PC-3 (cell line): ENCODE data around the gene DOCK10. TPM values are rescaled to one million over a fixed set of nuclear protein-coding genes. Genes with fewer than 3 reads are reported as not detected.

Experiments
- ATAC-seq: fragments of 200-7000 bp; cut with Tn5 transposase; 2 replicates; pipeline ENCODE4 v1.9.1; 2020; ENCODE audit warnings: mild to moderate bottlenecking, moderate library complexity
- BruUV-seq: library from RNA; stranded (reverse); fragments of 400-500 nt; replicated peaks from 2 replicates; lab custom pipeline; 2021; lab: Mats Ljungman, UMichigan
- CTCF ChIA-PET: fragments of 300-600 bp; sonication (Branson Sonifier 250); formaldehyde crosslinking; loops from one replicate; lab custom pipeline; 2022; ENCODE audit warnings: antibody characterized with exemption; lab: Charles Lee
- POLR2A ChIA-PET: fragments of 300-600 bp; sonication (Branson Sonifier 250); formaldehyde crosslinking; loops from one replicate; lab custom pipeline; 2022; ENCODE audit warnings: antibody characterized with exemption; ENCODE audit not compliant: unreplicated experiment; lab: Charles Lee
- DNase-seq: peaks from one replicate; pipeline ENCODE4 v3.0.0-alpha.2; 2015
- H2AFZ ChIP-seq: fragments of 300-600 bp; sonication (generic); 2 replicates; pipeline ENCODE4 v1.6.0; 2016; ENCODE audit warnings: antibody characterized with exemption, low read length
- H3F3A ChIP-seq: fragments of 300-600 bp; sonication (generic); one replicate; pipeline ENCODE4 v1.6.0; 2017; ENCODE audit warnings: antibody characterized with exemption, low read length, control low read depth, mild to moderate bottlenecking; ENCODE audit not compliant: unreplicated experiment
- H3K27ac ChIP-seq: fragments of 300-600 bp; sonication (generic); 2 replicates; pipeline ENCODE4 v1.5.1; 2016; ENCODE audit warnings: mild to moderate bottlenecking, low read length
- H3K27me3 ChIP-seq: fragments of 300-600 bp; sonication (generic); 2 replicates; pipeline ENCODE4 v1.6.1; 2016; ENCODE audit warnings: low read length, mixed read lengths
- H3K36me3 ChIP-seq: fragments of 300-600 bp; sonication (generic); 2 replicates; pipeline ENCODE4 v1.6.1; 2016; ENCODE audit warnings: low read depth, mixed run types, low read length, mixed read lengths
- H3K4me1 ChIP-seq: fragments of 300-600 bp; sonication (generic); 2 replicates; pipeline ENCODE4 v1.5.1; 2016; ENCODE audit warnings: low read length; ENCODE audit not compliant: insufficient read depth
- H3K4me2 ChIP-seq: fragments of 300-600 bp; sonication (generic); 2 replicates; pipeline ENCODE4 v1.6.0; 2016; ENCODE audit warnings: low read length
- H3K4me3 ChIP-seq: fragments of 300-600 bp; sonication (generic); 2 replicates; pipeline ENCODE4 v1.5.1; 2016; ENCODE audit warnings: mild to moderate bottlenecking, low read length, mixed read lengths
- H3K79me2 ChIP-seq: fragments of 300-600 bp; sonication (generic); 2 replicates; pipeline ENCODE4 v1.6.1; 2017; ENCODE audit warnings: low read length, mixed read lengths
- H3K9ac ChIP-seq: fragments of 300-600 bp; sonication (generic); 2 replicates; pipeline ENCODE4 v1.6.0; 2016; ENCODE audit warnings: mild to moderate bottlenecking, low read length
- H3K9me2 ChIP-seq: fragments of 300-600 bp; sonication (generic); replicated peaks from 2 replicates; pipeline ENCODE4 v1.6.1; 2016; ENCODE audit warnings: mixed run types, low read length, mixed read lengths
- H3K9me3 ChIP-seq: fragments of 300-600 bp; sonication (generic); 2 replicates; pipeline ENCODE4 v1.6.1; 2016; ENCODE audit warnings: low read length, mixed read lengths
- H4K20me1 ChIP-seq: fragments of 300-600 bp; sonication (generic); 2 replicates; pipeline ENCODE4 v1.6.1; 2016; ENCODE audit warnings: low read length, mixed read lengths
- CTCF ChIP-seq: fragments of 300-600 bp; sonication (generic); conservative IDR thresholded peaks from 2 replicates; pipeline ENCODE4 v1.5.1; 2017; ENCODE audit warnings: antibody characterized with exemption, low read depth, mild to moderate bottlenecking, low read length
- EZH2 ChIP-seq: fragments of 300-600 bp; sonication (generic); IDR thresholded peaks from one replicate; pipeline ENCODE4 v1.6.1; 2017; ENCODE audit warnings: antibody characterized with exemption, mild to moderate bottlenecking, low read length; ENCODE audit not compliant: unreplicated experiment
- EZH2phosphoT487 ChIP-seq: fragments of 300-600 bp; sonication (generic); IDR thresholded peaks from 2 replicates; pipeline ENCODE4 v1.6.1; 2018; ENCODE audit warnings: mild to moderate bottlenecking, antibody characterized with exemption, low read length, borderline replicate concordance
- intact Hi-C: fragments of 100-400 bp; cut with micrococcal nuclease; formaldehyde crosslinking; loops from 2 replicates; pipeline ENCODE4 v1.9.0; 2023
- total RNA-seq: library from RNA; depleted of rRNA; stranded (reverse); fragments of >200 nt; gene quantifications from 2 replicates; pipeline ENCODE4 v1.2.3, GENCODE V29; 2014

The DOCK10 gene
- total RNA-seq, 1 experiment from 2014 or later: 23.1 TPM

- TF ChIP-seq EZH2phosphoT487 (no peak), EZH2 (no peak), CTCF (no peak)
- no peaks in the 10 kb centered on the region for H3K79me2 ChIP-seq
- no peak for ATAC-seq
- H3K9me3 ChIP-seq: no peaks in the 10 kb centered on the region
- H3K36me3 ChIP-seq: peaks cover 28% of the 10 kb centered on the region; the same call in 1 of the 2 replicates
- H4K20me1 ChIP-seq: no peaks in the 10 kb centered on the region
- H3K4me1 ChIP-seq: no peaks in the 10 kb centered on the region
- no peaks in the 10 kb centered on the region for H3F3A ChIP-seq
- intact Hi-C loops: no loop called here
- H3K9ac ChIP-seq: no peak overlapping the region
- no peak for DNase-seq
- CTCF ChIA-PET: no interaction called here
- BruUV-seq: no TSS peak
- H3K4me2 ChIP-seq: no peak overlapping the region
- H3K27me3 ChIP-seq: no peaks in the 10 kb centered on the region
- no peak overlapping the region for H3K27ac ChIP-seq
- POLR2A ChIA-PET: no interaction called here
- H3K4me3 ChIP-seq: no peak overlapping the region
- H2AFZ ChIP-seq: no peak overlapping the region
- H3K9me2 ChIP-seq: no peaks in the 10 kb centered on the region
Observed at GRCh38 chr2:224803930-224804329, 238.3 kb downstream of the DOCK10 start.

GRCh38 chr2:224802407-224802806, 239.9 kb downstream of the DOCK10 start:
- no TSS peak for BruUV-seq
- Histone ChIP-seq H3K79me2 (no peaks in the 10 kb centered on the region), H4K20me1 (no peaks in the 10 kb centered on the region), H3K4me2 (no peak overlapping the region), H2AFZ (no peak overlapping the region), H3K9me2 (no peaks in the 10 kb centered on the region), H3K27me3 (no peaks in the 10 kb centered on the region), H3K36me3 (peaks cover 28% of the 10 kb centered on the region; the same call in 1 of the 2 replicates), H3F3A (no peaks in the 10 kb centered on the region), H3K4me1 (no peaks in the 10 kb centered on the region), H3K4me3 (no peak overlapping the region), H3K9me3 (no peaks in the 10 kb centered on the region), H3K9ac (no peak overlapping the region), H3K27ac (no peak overlapping the region)
- TF ChIP-seq CTCF (no peak), EZH2phosphoT487 (no peak)
- ChIA-PET POLR2A (no interaction called here), CTCF (no interaction called here)
- DNase-seq (peak; percentile 11), ATAC-seq (no peak)
- intact Hi-C loops: no loop called here

- POLR2A ChIA-PET: no interaction called here
- Histone ChIP-seq H2AFZ (no peak overlapping the region), H4K20me1 (no peaks in the 10 kb centered on the region), H3K4me2 (no peak overlapping the region), H3K9me3 (no peaks in the 10 kb centered on the region), H3K27ac (no peak overlapping the region), H3K27me3 (no peaks in the 10 kb centered on the region), H3K4me1 (no peaks in the 10 kb centered on the region), H3K4me3 (no peak overlapping the region), H3K36me3 (peaks cover 28% of the 10 kb centered on the region; the same call in 1 of the 2 replicates), H3F3A (no peaks in the 10 kb centered on the region), H3K9ac (no peak overlapping the region), H3K79me2 (no peaks in the 10 kb centered on the region), H3K9me2 (no peaks in the 10 kb centered on the region)
- TF ChIP-seq CTCF (no peak), EZH2 (no peak), EZH2phosphoT487 (no peak)
- BruUV-seq: no TSS peak
- DNase-seq (no peak), ATAC-seq (no peak)
- intact Hi-C loops: no loop called here
- CTCF ChIA-PET: no interaction called here
Observed at GRCh38 chr2:224801360-224801759, 240.9 kb downstream of the DOCK10 start.
